Measurements from ENCODE around the gene GRM6. TPM values are rescaled to one million over a fixed set of nuclear protein-coding genes. Genes with fewer than 3 reads are reported as not detected.

The GRM6 gene
- total RNA-seq, 1 experiment from 2014 or later: not detected

DNA sequence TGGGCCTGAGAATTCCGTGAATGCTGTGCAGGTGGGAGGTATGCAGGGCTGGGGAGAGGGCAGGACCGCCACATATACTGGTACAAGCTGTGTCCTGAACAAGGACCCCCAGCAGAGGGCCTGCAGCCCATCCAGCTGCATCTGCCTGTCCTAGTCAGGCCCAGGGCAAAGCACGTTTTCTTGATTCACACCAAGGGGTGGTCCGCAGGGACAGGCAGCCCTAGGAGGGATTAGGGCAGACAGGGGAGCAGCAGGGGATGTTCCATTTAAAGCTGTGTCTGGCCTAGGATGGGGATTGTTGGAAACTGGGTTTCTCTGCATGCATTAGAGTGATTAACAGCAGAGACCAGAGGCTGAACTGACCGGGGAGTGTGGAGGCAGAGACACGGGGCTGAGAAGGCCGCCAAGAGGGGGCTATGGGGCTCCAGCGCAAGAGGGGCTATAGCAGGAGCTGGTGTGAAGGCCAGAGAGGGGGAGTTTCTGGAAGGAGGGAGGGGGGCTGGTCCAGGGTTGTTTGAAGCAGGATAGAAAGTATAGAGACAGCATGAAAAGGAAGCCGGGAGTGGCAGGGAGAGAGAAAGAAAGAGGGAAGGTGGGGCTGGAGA, 2.7 kb downstream of the GRM6 start:
- TF ChIP-seq, protein P1, sequence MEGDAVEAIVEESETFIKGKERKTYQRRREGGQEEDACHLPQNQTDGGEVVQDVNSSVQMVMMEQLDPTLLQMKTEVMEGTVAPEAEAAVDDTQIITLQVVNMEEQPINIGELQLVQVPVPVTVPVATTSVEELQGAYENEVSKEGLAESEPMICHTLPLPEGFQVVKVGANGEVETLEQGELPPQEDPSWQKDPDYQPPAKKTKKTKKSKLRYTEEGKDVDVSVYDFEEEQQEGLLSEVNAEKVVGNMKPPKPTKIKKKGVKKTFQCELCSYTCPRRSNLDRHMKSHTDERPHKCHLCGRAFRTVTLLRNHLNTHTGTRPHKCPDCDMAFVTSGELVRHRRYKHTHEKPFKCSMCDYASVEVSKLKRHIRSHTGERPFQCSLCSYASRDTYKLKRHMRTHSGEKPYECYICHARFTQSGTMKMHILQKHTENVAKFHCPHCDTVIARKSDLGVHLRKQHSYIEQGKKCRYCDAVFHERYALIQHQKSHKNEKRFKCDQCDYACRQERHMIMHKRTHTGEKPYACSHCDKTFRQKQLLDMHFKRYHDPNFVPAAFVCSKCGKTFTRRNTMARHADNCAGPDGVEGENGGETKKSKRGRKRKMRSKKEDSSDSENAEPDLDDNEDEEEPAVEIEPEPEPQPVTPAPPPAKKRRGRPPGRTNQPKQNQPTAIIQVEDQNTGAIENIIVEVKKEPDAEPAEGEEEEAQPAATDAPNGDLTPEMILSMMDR (IDR thresholded peaks at IDR 0.05; ENCODE audit: unreplicated experiment): no peak
- CTCF ChIA-PET: interaction anchor here (0.9 kb wide), 1 partner anchor 117 kb away, joined by 5 read pairs; no protein-coding TSS in a partner anchor
- H3K27me3 Mint-ChIP-seq (ENCODE audit: unreplicated experiment): no peaks in the 10 kb centered on the region
- DNase-seq: no peak
- no peak overlapping the region for H3K27ac Mint-ChIP-seq (ENCODE audit: unreplicated experiment)
- no TSS peak for BruUV-seq (replicated peaks)
- H3K36me3 Mint-ChIP-seq (ENCODE audit: insufficient read depth, unreplicated experiment): no peaks in the 10 kb centered on the region
- intact Hi-C loops (cut with micrococcal nuclease; ENCODE audit: unreplicated experiment): no loop called here
- peaks cover 33% of the 10 kb centered on the region for H3K9me3 Mint-ChIP-seq (ENCODE audit: low read depth, unreplicated experiment)
- H3K4me3 Mint-ChIP-seq (ENCODE audit: low read depth, unreplicated experiment): no peak overlapping the region
- H3K4me1 Mint-ChIP-seq (ENCODE audit: low read depth, unreplicated experiment): no peaks in the 10 kb centered on the region

DNA sequence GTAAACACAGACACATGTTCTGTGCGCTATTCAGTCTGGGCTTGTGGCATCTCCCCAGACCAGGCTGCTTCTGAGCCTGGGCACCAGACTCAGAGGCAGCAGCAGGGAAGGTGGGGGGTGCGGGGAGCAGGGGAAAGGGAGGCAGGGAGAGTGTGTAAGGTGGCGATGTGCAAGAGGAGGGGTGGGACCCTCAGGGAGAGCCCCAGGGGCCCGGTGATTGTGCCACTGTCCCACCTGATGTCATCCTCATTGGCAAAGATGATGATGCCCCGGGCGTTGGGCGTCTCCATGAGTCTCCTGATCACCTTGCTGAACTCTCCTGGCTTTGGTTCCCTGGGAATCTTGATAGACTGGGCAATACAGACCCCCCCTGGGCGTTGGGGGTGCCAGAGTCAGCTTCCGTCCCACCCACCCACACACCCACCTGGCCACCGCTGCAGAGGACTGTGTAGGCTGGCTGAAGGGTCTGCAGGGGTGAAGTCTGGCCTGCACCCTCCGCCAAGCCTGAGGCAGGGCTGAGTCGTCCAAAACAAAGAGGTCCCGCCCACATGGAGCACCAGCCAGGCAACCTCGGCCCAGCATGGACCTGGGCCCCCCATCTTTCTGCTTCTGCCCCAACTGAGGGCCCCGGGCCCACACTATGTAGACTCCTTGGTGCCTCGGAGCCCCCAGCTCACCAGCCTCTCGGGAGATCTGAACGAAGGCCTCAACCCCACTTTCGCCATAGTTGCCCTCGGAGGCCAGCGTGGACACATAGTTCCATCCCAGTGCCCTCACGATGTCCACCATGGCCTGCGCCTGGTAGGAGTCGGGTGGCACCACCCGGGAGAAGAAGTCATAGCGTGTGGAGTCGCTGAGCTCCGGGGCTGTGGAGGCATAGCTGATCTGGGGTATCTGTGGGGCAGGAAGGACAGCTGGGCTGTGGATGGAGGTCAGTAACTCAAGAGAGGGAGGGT, 3.7 kb downstream of the GRM6 start:
- TF ChIP-seq, protein P1 (IDR thresholded peaks at IDR 0.05; ENCODE audit: unreplicated experiment): no peak
- no peaks in the 10 kb centered on the region for H3K36me3 Mint-ChIP-seq (ENCODE audit: insufficient read depth, unreplicated experiment)
- no peak overlapping the region for H3K4me3 Mint-ChIP-seq (ENCODE audit: low read depth, unreplicated experiment)
- H3K27me3 Mint-ChIP-seq (ENCODE audit: unreplicated experiment): no peaks in the 10 kb centered on the region
- BruUV-seq (replicated peaks): no TSS peak
- no peak overlapping the region for H3K27ac Mint-ChIP-seq (ENCODE audit: unreplicated experiment)
- intact Hi-C loops (cut with micrococcal nuclease; ENCODE audit: unreplicated experiment): no loop called here
- H3K4me1 Mint-ChIP-seq (ENCODE audit: low read depth, unreplicated experiment): no peaks in the 10 kb centered on the region
- CTCF ChIA-PET: interaction anchor here (0.9 kb wide), 1 partner anchor 118 kb away, joined by 5 read pairs; no protein-coding TSS in a partner anchor
- DNase-seq: no peak
- peaks cover 30% of the 10 kb centered on the region for H3K9me3 Mint-ChIP-seq (ENCODE audit: low read depth, unreplicated experiment)

DNA sequence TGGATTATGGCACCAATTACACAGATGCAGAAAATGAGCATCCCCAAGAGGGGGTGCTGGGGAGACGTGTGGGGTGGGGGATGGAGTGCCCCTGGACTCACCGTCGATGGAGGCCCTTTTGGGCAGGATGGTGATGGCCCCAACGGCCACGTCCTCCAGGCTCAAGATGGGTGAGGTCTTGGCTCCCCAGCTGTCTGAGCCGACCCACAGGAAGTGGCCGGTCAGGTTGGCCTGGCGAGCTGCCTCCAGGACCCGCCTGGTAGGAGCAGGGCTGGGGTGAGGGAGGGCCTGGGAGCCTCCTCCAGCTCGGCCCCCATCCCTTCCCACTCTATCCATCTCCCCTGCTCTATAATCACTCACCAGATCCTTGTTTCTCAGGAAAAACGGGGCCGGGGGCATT, 4.6 kb downstream of the GRM6 start:
- Mint-ChIP-seq H3K27me3 (ENCODE audit: unreplicated experiment) (no peaks in the 10 kb centered on the region), H3K4me1 (ENCODE audit: low read depth, unreplicated experiment) (no peaks in the 10 kb centered on the region), H3K27ac (ENCODE audit: unreplicated experiment) (no peak overlapping the region), H3K4me3 (ENCODE audit: low read depth, unreplicated experiment) (no peak overlapping the region), H3K36me3 (ENCODE audit: insufficient read depth, unreplicated experiment) (no peaks in the 10 kb centered on the region), H3K9me3 (ENCODE audit: low read depth, unreplicated experiment) (peaks cover 30% of the 10 kb centered on the region)
- CTCF ChIA-PET: no interaction called here
- no peak for DNase-seq
- intact Hi-C loops (cut with micrococcal nuclease; ENCODE audit: unreplicated experiment): no loop called here
- BruUV-seq (replicated peaks): no TSS peak
- TF ChIP-seq, protein P1 (IDR thresholded peaks at IDR 0.05; ENCODE audit: unreplicated experiment): no peak

- no TSS peak for BruUV-seq (replicated peaks)
- no peak for DNase-seq
- intact Hi-C loops (cut with micrococcal nuclease; ENCODE audit: unreplicated experiment): no loop called here
- Mint-ChIP-seq H3K9me3 (ENCODE audit: low read depth, unreplicated experiment) (peaks cover 28% of the 10 kb centered on the region), H3K27ac (ENCODE audit: unreplicated experiment) (no peak overlapping the region), H3K27me3 (ENCODE audit: unreplicated experiment) (no peaks in the 10 kb centered on the region), H3K4me3 (ENCODE audit: low read depth, unreplicated experiment) (no peak overlapping the region), H3K4me1 (ENCODE audit: low read depth, unreplicated experiment) (no peaks in the 10 kb centered on the region), H3K36me3 (ENCODE audit: insufficient read depth, unreplicated experiment) (no peaks in the 10 kb centered on the region)
- CTCF ChIA-PET: no interaction called here
- TF ChIP-seq, protein P1 (IDR thresholded peaks at IDR 0.05; ENCODE audit: unreplicated experiment): no peak
Observed at GRCh38 chr5:178989311-178989710, 5.8 kb downstream of the GRM6 start.

All from Calu3 (cell line).